GM18508 (cell line): Measurements from ENCODE around the gene SPTBN1.

Experiments used
- ATAC-seq: cut with Tn5 transposase; IDR thresholded peaks from one replicate; pipeline ENCODE4 v1.9.1; 2021; ENCODE audit warnings: moderate number of reproducible peaks; ENCODE audit not compliant: insufficient read depth, unreplicated experiment

SPTBN1 gene

GRCh38 chr2:54708584-54709335, 252.6 kb downstream of the SPTBN1 start:
- ATAC-seq = no peak

GRCh38 chr2:54709336-54709809, 253.2 kb downstream of the SPTBN1 start:
- ATAC-seq = no peak

- ATAC-seq = no peak
Measured at GRCh38 chr2:54710216-54710615, 254.1 kb downstream of the SPTBN1 start.

- no peak for ATAC-seq
Measured at GRCh38 chr2:54712516-54712915, 256.4 kb downstream of the SPTBN1 start.

- ATAC-seq = no peak
Measured at GRCh38 chr2:54714996-54715395, 258.9 kb downstream of the SPTBN1 start.

- ATAC-seq = no peak
Measured at GRCh38 chr2:54716375-54716774, 260.2 kb downstream of the SPTBN1 start.

GRCh38 chr2:54720563-54720962, 264.4 kb downstream of the SPTBN1 start:
- ATAC-seq = no peak
